Smooth muscle cell (in vitro differentiated cells): ENCODE measurements around the gene RNU6-7. TPM values are rescaled to one million over a fixed set of nuclear protein-coding genes. Genes with fewer than 3 reads are reported as not detected.

ENCODE experiments used
- DNase-seq: peaks from one replicate; lab custom pipeline; 2025; ENCODE audit not compliant: unreplicated experiment; lab: John Stamatoyannopoulos, UW
- H2AFZ ChIP-seq: fragments of 200-600 bp; sonication (generic); 2 replicates; pipeline ENCODE4 v1.6.0; 2016; ENCODE audit warnings: antibody characterized with exemption, low read depth, mild to moderate bottlenecking
- H3F3A ChIP-seq: fragments of 200-600 bp; sonication (generic); 2 replicates; pipeline ENCODE4 v1.6.0; 2017; ENCODE audit warnings: antibody characterized with exemption, low read depth
- H3K27ac ChIP-seq: fragments of 200-600 bp; sonication (generic); 2 replicates; pipeline ENCODE4 v1.5.1; 2016; ENCODE audit warnings: low read depth, mild to moderate bottlenecking
- H3K27me3 ChIP-seq: fragments of 200-600 bp; sonication (generic); 2 replicates; pipeline ENCODE4 v1.6.1; 2016; ENCODE audit warnings: low read depth, mild to moderate bottlenecking
- H3K36me3 ChIP-seq: fragments of 200-600 bp; sonication (generic); 2 replicates; pipeline ENCODE4 v1.5.1; 2016; ENCODE audit warnings: low read depth
- H3K4me1 ChIP-seq: fragments of 200-600 bp; sonication (generic); 2 replicates; pipeline ENCODE4 v1.5.1; 2016; ENCODE audit warnings: low read depth
- H3K4me2 ChIP-seq: fragments of 200-600 bp; sonication (generic); 2 replicates; pipeline ENCODE4 v1.6.0; 2016; ENCODE audit warnings: mild to moderate bottlenecking
- H3K4me3 ChIP-seq: fragments of 200-600 bp; sonication (generic); 2 replicates; pipeline ENCODE4 v1.5.1; 2016; ENCODE audit warnings: mild to moderate bottlenecking
- H3K79me2 ChIP-seq: fragments of 200-600 bp; sonication (generic); 2 replicates; pipeline ENCODE4 v1.6.0; 2016; ENCODE audit warnings: low read depth, mild to moderate bottlenecking
- H3K9ac ChIP-seq: fragments of 200-600 bp; sonication (generic); 2 replicates; pipeline ENCODE4 v1.6.0; 2016; ENCODE audit warnings: low read depth
- H3K9me3 ChIP-seq: fragments of 200-600 bp; sonication (generic); replicated peaks from 2 replicates; pipeline ENCODE4 v1.5.1; 2016; ENCODE audit warnings: low read depth
- H4K20me1 ChIP-seq: fragments of 200-600 bp; sonication (generic); 2 replicates; pipeline ENCODE4 v1.6.0; 2016; ENCODE audit warnings: low read depth
- CTCF ChIP-seq: fragments of 200-600 bp; sonication (generic); IDR thresholded peaks from 2 replicates; pipeline ENCODE4 v1.5.1; 2017; ENCODE audit warnings: borderline replicate concordance, mild to moderate bottlenecking, antibody characterized with exemption; ENCODE audit not compliant: insufficient read depth, poor library complexity, severe bottlenecking
- WGBS: methylation state at CpG from one replicate; pipeline ENCODE4 v1.1.7; 2016; ENCODE audit warnings: low lambda C conversion rate; 5-methylcytosine and 5-hydroxymethylcytosine counted together
- polyA plus RNA-seq: library from polyadenylated mRNA; unstranded; fragments of >200 nt; fragmentation: Nextera tagmentation; extraction: Ambion mirVana; gene quantifications from 2 replicates; pipeline ENCODE4 v1.2.1, GENCODE V29; 2016
- total RNA-seq: library from RNA; depleted of rRNA; stranded (reverse); fragments of >200 nt; gene quantifications from 2 replicates; pipeline ENCODE4 v1.2.3, GENCODE V29; 2014

The RNU6-7 gene
- total and polyA plus RNA-seq, 2 experiments from 2014 or later = not detected

GRCh38 chr14:32169191-32169590 lies 32.7 kb upstream of the RNU6-7 start:
- WGBS = 70% methylated on average over 3 of the region's 3 CpGs

GRCh38 chr14:32171469-32171868 lies 30.4 kb upstream of the RNU6-7 start:
- Histone ChIP-seq H3K27me3 (no peaks in the 10 kb centered on the region), H3K4me2 (no peak overlapping the region), H3K36me3 (no peaks in the 10 kb centered on the region), H3K79me2 (no peaks in the 10 kb centered on the region), H2AFZ (no peak overlapping the region), H3K4me1 (no peaks in the 10 kb centered on the region), H3K27ac (no peak overlapping the region), H3F3A (no peaks in the 10 kb centered on the region), H3K9ac (no peak overlapping the region), H3K9me3 (no peaks in the 10 kb centered on the region), H3K4me3 (no peak overlapping the region), H4K20me1 (no peaks in the 10 kb centered on the region)
- no peak for TF ChIP-seq CTCF
- 88% methylated on average over 5 of the region's 5 CpGs for WGBS
- no peak for DNase-seq

More at GRCh38 chr14:32169191-32169590, 32.7 kb upstream of the RNU6-7 start:
- Histone ChIP-seq H4K20me1 (no peaks in the 10 kb centered on the region), H3K4me3 (no peak overlapping the region), H2AFZ (no peak overlapping the region), H3K4me1 (no peaks in the 10 kb centered on the region), H3K27ac (no peak overlapping the region), H3F3A (no peaks in the 10 kb centered on the region), H3K4me2 (no peak overlapping the region), H3K9me3 (no peaks in the 10 kb centered on the region), H3K9ac (no peak overlapping the region), H3K36me3 (no peaks in the 10 kb centered on the region), H3K27me3 (no peaks in the 10 kb centered on the region), H3K79me2 (no peaks in the 10 kb centered on the region)
- no peak for TF ChIP-seq CTCF
- no peak for DNase-seq

GRCh38 chr14:32183151-32184058 lies 18.4 kb upstream of the RNU6-7 start:
- TF ChIP-seq CTCF = no peak
- no peaks in the 10 kb centered on the region for H3K27me3 ChIP-seq
- H4K20me1 ChIP-seq = no peaks in the 10 kb centered on the region
- no peaks in the 10 kb centered on the region for H3K79me2 ChIP-seq
- no peaks in the 10 kb centered on the region for H3K4me1 ChIP-seq
- no peaks in the 10 kb centered on the region for H3K9me3 ChIP-seq
- H3K27ac ChIP-seq = no peak overlapping the region
- no peak overlapping the region for H3K4me2 ChIP-seq
- H3F3A ChIP-seq = no peaks in the 10 kb centered on the region
- DNase-seq = no peak
- H3K9ac ChIP-seq = no peak overlapping the region
- 61% methylated on average over 2 of the region's 2 CpGs for WGBS
- H3K36me3 ChIP-seq = no peaks in the 10 kb centered on the region
- no peak overlapping the region for H3K4me3 ChIP-seq
- H2AFZ ChIP-seq = no peak overlapping the region
